ENCODE data around the gene L2HGDH. TPM values are rescaled to one million over a fixed set of nuclear protein-coding genes. Genes with fewer than 3 reads are reported as not detected.
"Not testable (repeated sequence)": the region's sequence is repeated elsewhere in the genome, so short reads cannot be mapped to it uniquely, and the experiment has no call there.

The L2HGDH gene
- total and polyA plus RNA-seq, 2 donors from 2014 or later: 11.1 to 12.5 TPM

- intact Hi-C loops (cut with DNase I): no loop called here
- TF ChIP-seq CTCF (IDR thresholded peaks at IDR 0.05; ENCODE audit: borderline replicate concordance, extremely low read depth, insufficient read depth): peak; percentile 39
- H3K9me3 ChIP-seq (ENCODE audit: control insufficient read depth in 2 of 3, insufficient read depth in 1 of 3, low read length in 3 of 3): no peaks in the 10 kb centered on the region
- H3K27me3 ChIP-seq (ENCODE audit: control insufficient read depth, insufficient read depth, low read length): no peaks in the 10 kb centered on the region
- DNase-seq (peak in 2 of 5 donors; percentile 56 to 71), FAIRE-seq (peak; percentile 38)
- no peak overlapping the region for H3K27ac ChIP-seq (ENCODE audit: low read depth in 2 of 2, low read length in 2 of 2)
- no peaks in the 10 kb centered on the region for H3K36me3 ChIP-seq (ENCODE audit: control insufficient read depth in 2 of 3, insufficient read depth in 3 of 3, low read length in 3 of 3)
- peaks cover 2 to 6% (median 6%) of the 10 kb centered on the region in 3 donors for H3K4me1 ChIP-seq (ENCODE audit: control insufficient read depth in 2 of 3, insufficient read depth in 2 of 3, low read depth in 1 of 3, low read length in 3 of 3)
- H3K4me3 ChIP-seq (ENCODE audit: low read length in 3 of 3): no peak overlapping the region
- no peak overlapping the region for H3K9ac ChIP-seq (ENCODE audit: low read length in 3 of 3)
These were observed 6.1 kb upstream of the L2HGDH start for GRCh38 chr14:50318031-50318626.

- H3K4me1 ChIP-seq (ENCODE audit: control insufficient read depth in 2 of 3, insufficient read depth in 2 of 3, low read depth in 1 of 3, low read length in 3 of 3); intact Hi-C loops (cut with DNase I); FAIRE-seq; H3K36me3 ChIP-seq (ENCODE audit: control insufficient read depth in 2 of 3, insufficient read depth in 3 of 3, low read length in 3 of 3); H3K9me3 ChIP-seq (ENCODE audit: control insufficient read depth in 2 of 3, insufficient read depth in 1 of 3, low read length in 3 of 3); H3K27ac ChIP-seq (ENCODE audit: low read depth in 2 of 2, low read length in 2 of 2); H3K4me3 ChIP-seq (ENCODE audit: low read length in 3 of 3); H3K9ac ChIP-seq (ENCODE audit: low read length in 3 of 3); DNase-seq; H3K27me3 ChIP-seq (ENCODE audit: control insufficient read depth, insufficient read depth, low read length): not testable (repeated sequence)
These were observed 2.1 kb upstream of the L2HGDH start for GRCh38 chr14:50314098-50314497.

GRCh38 chr14:50312734-50313054, 665 bp upstream of the L2HGDH start:
- intact Hi-C loops (cut with DNase I): no loop called here
- H3K9me3 ChIP-seq (ENCODE audit: control insufficient read depth in 2 of 3, insufficient read depth in 1 of 3, low read length in 3 of 3): no peaks in the 10 kb centered on the region
- no peak for TF ChIP-seq CTCF (IDR thresholded peaks at IDR 0.05; ENCODE audit: borderline replicate concordance, extremely low read depth, insufficient read depth)
- no peaks in the 10 kb centered on the region for H3K27me3 ChIP-seq (ENCODE audit: control insufficient read depth, insufficient read depth, low read length)
- peak overlapping the region; percentile 97 for H3K27ac ChIP-seq (ENCODE audit: low read depth in 2 of 2, low read length in 2 of 2)
- H3K36me3 ChIP-seq (ENCODE audit: control insufficient read depth in 2 of 3, insufficient read depth in 3 of 3, low read length in 3 of 3): no peaks in the 10 kb centered on the region
- H3K4me3 ChIP-seq (ENCODE audit: low read length in 3 of 3): peak overlapping the region; percentile 65 to 97 (median 81)
- FAIRE-seq (no peak), DNase-seq (no peak)
- peaks cover 0 to 10% (median 10%) of the 10 kb centered on the region in 3 donors for H3K4me1 ChIP-seq (ENCODE audit: control insufficient read depth in 2 of 3, insufficient read depth in 2 of 3, low read depth in 1 of 3, low read length in 3 of 3)
- H3K9ac ChIP-seq (ENCODE audit: low read length in 3 of 3): peak overlapping the region; percentile 39 to 88 (median 51)

GRCh38 chr14:50311337-50311971, 575 bp downstream of the L2HGDH start:
- FAIRE-seq (no peak), DNase-seq (peak in 2 of 5 donors; percentile 27 to 49)
- Histone ChIP-seq H3K36me3 (ENCODE audit: control insufficient read depth in 2 of 3, insufficient read depth in 3 of 3, low read length in 3 of 3) (no peaks in the 10 kb centered on the region), H3K9me3 (ENCODE audit: control insufficient read depth in 2 of 3, insufficient read depth in 1 of 3, low read length in 3 of 3) (no peaks in the 10 kb centered on the region), H3K4me1 (ENCODE audit: control insufficient read depth in 2 of 3, insufficient read depth in 2 of 3, low read depth in 1 of 3, low read length in 3 of 3) (peaks cover 0 to 10% (median 10%) of the 10 kb centered on the region in 3 donors), H3K27ac (ENCODE audit: low read depth in 2 of 2, low read length in 2 of 2) (peak overlapping the region; percentile 97), H3K4me3 (ENCODE audit: low read length in 3 of 3) (peak overlapping the region; percentile 89 to 97 (median 94)), H3K9ac (ENCODE audit: low read length in 3 of 3) (peak overlapping the region; percentile 88 to 92 (median 88)), H3K27me3 (ENCODE audit: control insufficient read depth, insufficient read depth, low read length) (no peaks in the 10 kb centered on the region)
- intact Hi-C loops (cut with DNase I): no loop called here
- TF ChIP-seq CTCF (IDR thresholded peaks at IDR 0.05; ENCODE audit: borderline replicate concordance, extremely low read depth, insufficient read depth): peak; percentile 31
